HepG2 (cell line): ENCODE data around the gene LMCD1. TPM values are rescaled to one million over a fixed set of nuclear protein-coding genes. Genes with fewer than 3 reads are reported as not detected.
A peak's percentile ranks its signal among the peaks of the same experiment; 100 is the strongest.

Experiments
- ATAC-seq: fragments of 200-7000 bp; cut with Tn5 transposase; 3 replicates; pipeline ENCODE4 v1.9.1; 2020; ENCODE audit warnings: mild to moderate bottlenecking, moderate library complexity
- BruUV-seq: library from RNA; stranded (reverse); fragments of 400-500 nt; replicated peaks from 2 replicates; lab custom pipeline; 2021; lab: Mats Ljungman, UMichigan
- CTCF ChIA-PET: fragments of 300-600 bp; formaldehyde crosslinking; extraction: SDS; loops from one replicate; lab custom pipeline; 2021; ENCODE audit warnings: low total read pairs, inconsistent platforms, low intra/inter-chr PET ratio; lab: Yijun Ruan, JAX
- POLR2A ChIA-PET: fragments of 350-600 bp; sonication (Branson Sonifier 250); formaldehyde crosslinking; loops from one replicate; lab custom pipeline; 2020; ENCODE audit warnings: antibody characterized with exemption, inconsistent platforms; lab: Yijun Ruan, JAX
- DNase-seq: peaks from one replicate; pipeline ENCODE4 v3.0.0-alpha.2; 2015; ENCODE audit warnings: low spot score
- FAIRE-seq: peaks from 3 replicates; lab custom pipeline; 2011; peaks lifted over from hg19 to GRCh38; lab: Jason Lieb, UNC
- H2AFZ ChIP-seq: one replicate; pipeline ENCODE4 v1.6.1; 2011; ENCODE audit warnings: low read length, inconsistent platforms
- H3K27ac ChIP-seq: fragments of 300-600 bp; 3 replicates; pipeline ENCODE4 v1.8.0; 2011; ENCODE audit warnings: mixed run types, mild to moderate bottlenecking, mixed read lengths, low read length, inconsistent platforms; ENCODE audit not compliant: insufficient read depth; ENCODE audit errors: extremely low read length
- H3K27me3 ChIP-seq, 2 experiments: fragments of 200-600 bp in 1 of 2; 2 replicates in 1 of 2; 3 replicates in 1 of 2; pipeline versions ENCODE4 v1.6.0 to v1.8.0; 2011; ENCODE audit warnings: low read length in 2 of 2, mild to moderate bottlenecking in 2 of 2, moderate library complexity in 2 of 2, inconsistent platforms in 1 of 2; ENCODE audit not compliant: insufficient read depth in 2 of 2, control insufficient read depth in 1 of 2
- H3K36me3 ChIP-seq, 2 experiments: fragments of 200-600 bp in 1 of 2; replicated peaks in 1 of 2; 2 replicates in 1 of 2; 3 replicates in 1 of 2; pipeline versions ENCODE4 v1.5.1 to v1.8.0; 2011; ENCODE audit warnings: low read length in 2 of 2, inconsistent platforms in 1 of 2; ENCODE audit not compliant: insufficient read depth in 2 of 2, control insufficient read depth in 1 of 2
- H3K4me1 ChIP-seq: 2 replicates; pipeline ENCODE4 v1.5.1; 2012; ENCODE audit warnings: low read length, inconsistent platforms; ENCODE audit not compliant: insufficient read depth
- H3K4me2 ChIP-seq: 2 replicates; pipeline ENCODE4 v1.6.0; 2011; ENCODE audit warnings: low read depth, low read length, inconsistent platforms
- H3K4me3 ChIP-seq, 3 experiments: fragments of 200-600 bp in 1 of 3; sonication (generic), shearing (Covaris generic) in 1 of 3; replicated peaks in 1 of 3; 2 replicates each; pipeline ENCODE4 v1.5.1; 2011 to 2016; ENCODE audit warnings: low read length in 3 of 3, inconsistent platforms in 2 of 3, low read depth in 2 of 3, mild to moderate bottlenecking in 2 of 3, control low read depth in 1 of 3, mixed read lengths in 1 of 3; ENCODE audit not compliant: insufficient read depth in 1 of 3
- H3K79me2 ChIP-seq: one replicate; pipeline ENCODE4 v1.6.1; 2011; ENCODE audit warnings: low read length, inconsistent platforms; ENCODE audit not compliant: insufficient read depth
- H3K9ac ChIP-seq: 2 replicates; pipeline ENCODE4 v1.6.0; 2011; ENCODE audit warnings: mild to moderate bottlenecking, low read depth, low read length, inconsistent platforms; ENCODE audit not compliant: insufficient read depth
- H3K9me3 ChIP-seq: 2 replicates; pipeline ENCODE4 v1.5.1; 2012; ENCODE audit warnings: mild to moderate bottlenecking, low read length
- H4K20me1 ChIP-seq: 2 replicates; pipeline ENCODE4 v1.6.0; 2011; ENCODE audit warnings: inconsistent platforms, mild to moderate bottlenecking, low read length, moderate library complexity; ENCODE audit not compliant: insufficient read depth
- ARNT ChIP-seq: fragments of 450-650 bp; IDR thresholded peaks from 2 replicates; pipeline ENCODE4 v1.6.1; 2017
- NFYC ChIP-seq: IDR thresholded peaks from 2 replicates; pipeline ENCODE4 v1.6.1; 2016; ENCODE audit warnings: missing genetic modification reagents, missing compliant biosample characterization
- RCOR2 ChIP-seq: IDR thresholded peaks from 2 replicates; pipeline ENCODE4 v1.6.1; 2016; ENCODE audit warnings: missing biosample characterization, missing genetic modification reagents
- TGIF2 ChIP-seq: IDR thresholded peaks from 2 replicates; pipeline ENCODE4 v1.6.1; 2016; ENCODE audit warnings: control low read depth, missing compliant biosample characterization
- WIZ ChIP-seq: sonication (generic); formaldehyde crosslinking; IDR thresholded peaks from 2 replicates; pipeline ENCODE4 v1.5.1; 2020; ENCODE audit warnings: mild to moderate bottlenecking, missing genetic modification reagents
- ZNF142 ChIP-seq: sonication (generic); formaldehyde crosslinking; IDR thresholded peaks from 2 replicates; pipeline ENCODE4 v1.4.0; 2020; ENCODE audit warnings: missing genetic modification reagents
- ZNF605 ChIP-seq: sonication (generic); formaldehyde crosslinking; IDR thresholded peaks from 2 replicates; pipeline ENCODE4 v1.8.0; 2022; ENCODE audit warnings: mild to moderate bottlenecking, missing genetic modification reagents
- WGBS: methylation state at CpG from one replicate; pipeline ENCODE4 v1.1.6; 2017; ENCODE audit warnings: low lambda C conversion rate; 5-methylcytosine and 5-hydroxymethylcytosine counted together
- in situ Hi-C: cut with HindIII; loops from 2 replicates; pipeline ENCODE4 v1.10.0; 2017; ENCODE audit warnings: low pct_unique_long_range_greater_than_20kb; ENCODE audit not compliant: extremely low pct_ligation_motif_present
- intact Hi-C: fragments of 100-400 bp; cut with micrococcal nuclease; formaldehyde crosslinking; loops from one replicate; pipeline ENCODE4 v1.10.0; 2022; ENCODE audit not compliant: unreplicated experiment
- polyA plus RNA-seq, 8 experiments: library from polyadenylated mRNA; depleted of rRNA in 3 of 8; stranded (reverse) in 7 of 8; unstranded in 1 of 8; fragments of >200 nt; fragmentation: Illumina TruSeq in 4 of 8; extraction: Trizol in 4 of 8; gene quantifications; 2 replicates each; pipeline versions ENCODE4 v1.2.1 to v1.2.3, GENCODE V29; 2011 to 2016; ENCODE audit warnings: low read depth in 4 of 8, missing spikeins in 1 of 8, mixed read lengths in 1 of 8; ENCODE audit not compliant: insufficient read depth in 1 of 8
- total RNA-seq, 5 experiments: library from RNA; depleted of rRNA; stranded (reverse); fragments of >200 nt; fragmentation: Illumina TruSeq; extraction: Trizol; gene quantifications; 2 replicates each; pipeline ENCODE4 v1.2.3, GENCODE V29; 2016; ENCODE audit warnings: low read depth in 1 of 5

Gene LMCD1
- total and polyA plus RNA-seq, 2 of the 13 experiments (the other 11 are each of a cell fraction or from before 2014, with no cell fraction given) = 6.2 to 7.1 TPM

- Histone ChIP-seq H3K4me2 (no peak overlapping the region), H3K27ac (no peak overlapping the region), H3K27me3 (no peaks in the 10 kb centered on the region), H3K4me1 (0 out of 2 replicates have a peak, but pooled peaks cover 4% of the 10 kb centered on the region), H3K36me3 (peaks cover 22 to 92% of the 10 kb centered on the region in 2 experiments), H3K9me3 (no peaks in the 10 kb centered on the region), H3K9ac (no peak overlapping the region), H2AFZ (no peak overlapping the region), H3K4me3 (no peak overlapping the region), H4K20me1 (no peaks in the 10 kb centered on the region), H3K79me2 (no peaks in the 10 kb centered on the region)
- 85% methylated on average over 12 of the region's 14 CpGs for WGBS
- no peak for TF ChIP-seq WIZ (CRISPR knock-in tag)
- TF ChIP-seq NFYC (CRISPR knock-in tag) = no peak
- no peak for TF ChIP-seq TGIF2 (CRISPR knock-in tag)
- TF ChIP-seq ARNT = no peak
- no peak for TF ChIP-seq ZNF605 (CRISPR knock-in tag)
- no peak for TF ChIP-seq RCOR2 (CRISPR knock-in tag)
- no peak for TF ChIP-seq ZNF142
- no TSS peak for BruUV-seq
- intact Hi-C loops = loop anchor here (5.0 kb wide), 1 partner anchor 296 kb away; no protein-coding TSS in a partner anchor
- FAIRE-seq (no peak), ATAC-seq (peak; percentile 8; the same call in 2 of the 3 replicates), DNase-seq (no peak)
- POLR2A ChIA-PET = no interaction called here
- CTCF ChIA-PET = interaction anchor here (3.0 kb wide), 1 partner anchor 181 kb away, joined by 46 read pairs; no protein-coding TSS in a partner anchor
- in situ Hi-C loops = loop anchor here (5.0 kb wide), 1 partner anchor 181 kb away; no protein-coding TSS in a partner anchor
These were observed 122.1 kb downstream of the LMCD1 start for GRCh38 chr3:8623741-8624140.

Other genes starting within 250 kb of the LMCD1 start
- gene SSUH2, start 143.0 kb downstream of the LMCD1 start, total RNA-seq (2016; rRNA removed; fragmentation: Illumina TruSeq; extraction: Trizol) = 36.2 and 38.1 TPM in 2 replicates
- gene SSUH2, start 143.0 kb downstream of the LMCD1 start, polyA plus RNA-seq (2011; rRNA removed) = 125 and 136 TPM in 2 replicates
- not detected in 2 replicates for gene CAV3, start 232.0 kb downstream of the LMCD1 start, total RNA-seq (2016; rRNA removed; fragmentation: Illumina TruSeq; extraction: Trizol)
- gene CAV3, start 232.0 kb downstream of the LMCD1 start, polyA plus RNA-seq (2011; rRNA removed) = not detected in 2 replicates